HepG2 (cell line): ENCODE data around the gene TET2. TPM values are rescaled to one million over a fixed set of nuclear protein-coding genes. Genes with fewer than 3 reads are reported as not detected.
A peak's percentile ranks its signal among the peaks of the same experiment; 100 is the strongest.

Source experiments
- ATAC-seq: fragments of 200-7000 bp; cut with Tn5 transposase; 3 replicates; pipeline ENCODE4 v1.9.1; 2020; ENCODE audit warnings: mild to moderate bottlenecking, moderate library complexity
- BruUV-seq: library from RNA; stranded (reverse); fragments of 400-500 nt; replicated peaks from 2 replicates; lab custom pipeline; 2021; lab: Mats Ljungman, UMichigan
- CTCF ChIA-PET: fragments of 300-600 bp; formaldehyde crosslinking; extraction: SDS; loops from one replicate; lab custom pipeline; 2021; ENCODE audit warnings: low total read pairs, inconsistent platforms, low intra/inter-chr PET ratio; lab: Yijun Ruan, JAX
- POLR2A ChIA-PET: fragments of 350-600 bp; sonication (Branson Sonifier 250); formaldehyde crosslinking; loops from one replicate; lab custom pipeline; 2020; ENCODE audit warnings: antibody characterized with exemption, inconsistent platforms; lab: Yijun Ruan, JAX
- DNase-seq: peaks from one replicate; pipeline ENCODE4 v3.0.0-alpha.2; 2015; ENCODE audit warnings: low spot score
- FAIRE-seq: peaks from 3 replicates; lab custom pipeline; 2011; peaks lifted over from hg19 to GRCh38; lab: Jason Lieb, UNC
- H2AFZ ChIP-seq: one replicate; pipeline ENCODE4 v1.6.1; 2011; ENCODE audit warnings: low read length, inconsistent platforms
- H3K27ac ChIP-seq: fragments of 300-600 bp; 3 replicates; pipeline ENCODE4 v1.8.0; 2011; ENCODE audit warnings: mixed run types, mild to moderate bottlenecking, mixed read lengths, low read length, inconsistent platforms; ENCODE audit not compliant: insufficient read depth; ENCODE audit errors: extremely low read length
- H3K27me3 ChIP-seq, 2 experiments: fragments of 200-600 bp in 1 of 2; 2 replicates in 1 of 2; 3 replicates in 1 of 2; pipeline versions ENCODE4 v1.6.0 to v1.8.0; 2011; ENCODE audit warnings: low read length in 2 of 2, mild to moderate bottlenecking in 2 of 2, moderate library complexity in 2 of 2, inconsistent platforms in 1 of 2; ENCODE audit not compliant: insufficient read depth in 2 of 2, control insufficient read depth in 1 of 2
- H3K36me3 ChIP-seq, 2 experiments: fragments of 200-600 bp in 1 of 2; replicated peaks in 1 of 2; 2 replicates in 1 of 2; 3 replicates in 1 of 2; pipeline versions ENCODE4 v1.5.1 to v1.8.0; 2011; ENCODE audit warnings: low read length in 2 of 2, inconsistent platforms in 1 of 2; ENCODE audit not compliant: insufficient read depth in 2 of 2, control insufficient read depth in 1 of 2
- H3K4me1 ChIP-seq: 2 replicates; pipeline ENCODE4 v1.5.1; 2012; ENCODE audit warnings: low read length, inconsistent platforms; ENCODE audit not compliant: insufficient read depth
- H3K4me2 ChIP-seq: 2 replicates; pipeline ENCODE4 v1.6.0; 2011; ENCODE audit warnings: low read depth, low read length, inconsistent platforms
- H3K4me3 ChIP-seq, 3 experiments: fragments of 200-600 bp in 1 of 3; sonication (generic), shearing (Covaris generic) in 1 of 3; replicated peaks in 1 of 3; 2 replicates each; pipeline ENCODE4 v1.5.1; 2011 to 2016; ENCODE audit warnings: low read length in 3 of 3, inconsistent platforms in 2 of 3, low read depth in 2 of 3, mild to moderate bottlenecking in 2 of 3, control low read depth in 1 of 3, mixed read lengths in 1 of 3; ENCODE audit not compliant: insufficient read depth in 1 of 3
- H3K79me2 ChIP-seq: one replicate; pipeline ENCODE4 v1.6.1; 2011; ENCODE audit warnings: low read length, inconsistent platforms; ENCODE audit not compliant: insufficient read depth
- H3K9ac ChIP-seq: 2 replicates; pipeline ENCODE4 v1.6.0; 2011; ENCODE audit warnings: mild to moderate bottlenecking, low read depth, low read length, inconsistent platforms; ENCODE audit not compliant: insufficient read depth
- H3K9me3 ChIP-seq: 2 replicates; pipeline ENCODE4 v1.5.1; 2012; ENCODE audit warnings: mild to moderate bottlenecking, low read length
- H4K20me1 ChIP-seq: 2 replicates; pipeline ENCODE4 v1.6.0; 2011; ENCODE audit warnings: inconsistent platforms, mild to moderate bottlenecking, low read length, moderate library complexity; ENCODE audit not compliant: insufficient read depth
- CTCF ChIP-seq: sonication (generic); formaldehyde crosslinking; IDR thresholded peaks from 2 replicates; pipeline ENCODE4 v1.5.0; 2020; ENCODE audit warnings: mild to moderate bottlenecking, missing genetic modification reagents, moderate library complexity
- DMAP1 ChIP-seq: IDR thresholded peaks from 2 replicates; pipeline ENCODE4 v1.6.1; 2016
- DNMT1 ChIP-seq: sonication (generic); formaldehyde crosslinking; IDR thresholded peaks from 2 replicates; pipeline ENCODE4 v1.5.1; 2020; ENCODE audit warnings: mild to moderate bottlenecking, missing genetic modification reagents
- HCFC1 ChIP-seq: fragments of 150-350 bp; IDR thresholded peaks from 2 replicates; pipeline ENCODE4 v1.6.1; 2014; ENCODE audit warnings: low read depth, low read length
- KAT7 ChIP-seq: IDR thresholded peaks from 2 replicates; pipeline ENCODE4 v1.6.1; 2018; ENCODE audit warnings: borderline replicate concordance, missing compliant biosample characterization
- KDM4B ChIP-seq: sonication (generic); formaldehyde crosslinking; IDR thresholded peaks from 2 replicates; pipeline ENCODE4 v1.4.0; 2020; ENCODE audit warnings: missing genetic modification reagents
- MIXL1 ChIP-seq: IDR thresholded peaks from 2 replicates; pipeline ENCODE4 v1.6.1; 2016
- ZFP41 ChIP-seq: sonication (generic); formaldehyde crosslinking; IDR thresholded peaks from 2 replicates; pipeline ENCODE4 v1.4.0; 2020; ENCODE audit warnings: mild to moderate bottlenecking, missing genetic modification reagents, borderline replicate concordance
- ZNF570 ChIP-seq: sonication (generic); formaldehyde crosslinking; IDR thresholded peaks from 2 replicates; pipeline ENCODE4 v1.4.0; 2020; ENCODE audit warnings: mild to moderate bottlenecking, missing genetic modification reagents, borderline replicate concordance
- ZNF678 ChIP-seq: sonication (generic); formaldehyde crosslinking; IDR thresholded peaks from 2 replicates; pipeline ENCODE4 v1.4.0; 2020; ENCODE audit warnings: mild to moderate bottlenecking, missing genetic modification reagents
- WGBS: methylation state at CpG from one replicate; pipeline ENCODE4 v1.1.6; 2017; ENCODE audit warnings: low lambda C conversion rate; 5-methylcytosine and 5-hydroxymethylcytosine counted together
- in situ Hi-C: cut with HindIII; loops from 2 replicates; pipeline ENCODE4 v1.10.0; 2017; ENCODE audit warnings: low pct_unique_long_range_greater_than_20kb; ENCODE audit not compliant: extremely low pct_ligation_motif_present
- intact Hi-C: fragments of 100-400 bp; cut with micrococcal nuclease; formaldehyde crosslinking; loops from one replicate; pipeline ENCODE4 v1.10.0; 2022; ENCODE audit not compliant: unreplicated experiment
- polyA plus RNA-seq, 8 experiments: library from polyadenylated mRNA; depleted of rRNA in 3 of 8; stranded (reverse) in 7 of 8; unstranded in 1 of 8; fragments of >200 nt; fragmentation: Illumina TruSeq in 4 of 8; extraction: Trizol in 4 of 8; gene quantifications; 2 replicates each; pipeline versions ENCODE4 v1.2.1 to v1.2.3, GENCODE V29; 2011 to 2016; ENCODE audit warnings: low read depth in 4 of 8, missing spikeins in 1 of 8, mixed read lengths in 1 of 8; ENCODE audit not compliant: insufficient read depth in 1 of 8
- total RNA-seq, 5 experiments: library from RNA; depleted of rRNA; stranded (reverse); fragments of >200 nt; fragmentation: Illumina TruSeq; extraction: Trizol; gene quantifications; 2 replicates each; pipeline ENCODE4 v1.2.3, GENCODE V29; 2016; ENCODE audit warnings: low read depth in 1 of 5
- TF ChIP-seq, protein P1 (sequence below): sonication (generic); formaldehyde crosslinking; IDR thresholded peaks from 2 replicates; pipeline ENCODE4 v1.5.0; 2020; ENCODE audit warnings: missing genetic modification reagents

TET2 gene
- total and polyA plus RNA-seq, 2 of the 13 experiments (the other 11 are each of a cell fraction or from before 2014, with no cell fraction given) = 4.7 to 4.8 TPM

DNA sequence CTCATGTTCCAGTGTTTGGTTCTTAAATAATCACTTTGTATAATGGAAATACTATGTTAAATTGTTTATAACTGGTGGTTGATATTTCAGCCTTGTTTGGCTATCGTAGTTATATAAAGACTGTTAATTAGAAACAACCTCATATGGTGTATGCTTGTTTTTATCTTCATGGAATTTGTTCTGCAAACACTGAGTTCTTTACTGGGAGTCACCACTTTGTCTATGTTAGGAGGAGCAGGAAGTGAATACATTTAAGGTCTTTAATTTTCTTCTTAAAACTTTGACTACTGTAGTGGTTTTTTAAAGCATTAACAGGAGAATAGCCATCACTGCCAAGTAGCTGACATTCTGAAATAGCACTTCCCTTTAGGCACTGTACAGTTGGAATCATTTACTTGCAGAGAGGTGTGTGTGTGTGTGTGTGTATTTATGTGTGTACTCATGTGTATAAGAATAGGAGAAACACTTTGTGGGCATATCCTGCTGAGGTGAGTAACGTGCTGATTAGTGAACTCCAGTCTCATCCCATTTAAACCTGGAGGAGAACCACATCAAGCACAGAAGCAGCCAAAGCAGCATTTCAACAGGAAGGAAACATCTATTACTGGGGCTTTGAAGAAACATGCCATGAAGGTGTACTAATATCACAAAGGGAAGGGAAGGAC is 37.8 kb downstream of the TET2 start:
- H3K27me3 ChIP-seq = no peaks in the 10 kb centered on the region
- WGBS = 60% methylated on average over 2 of the region's 2 CpGs
- intact Hi-C loops (no loop called here), in situ Hi-C loops (no loop called here)
- no TSS peak for BruUV-seq
- no peaks in the 10 kb centered on the region for H3K36me3 ChIP-seq
- FAIRE-seq = no peak
- H3K9me3 ChIP-seq = no peaks in the 10 kb centered on the region
- no peaks in the 10 kb centered on the region for H4K20me1 ChIP-seq
- peak overlapping the region; percentile 34 for H3K27ac ChIP-seq
- H3K4me3 ChIP-seq = no peak overlapping the region
- POLR2A ChIA-PET = no interaction called here
- ATAC-seq = peak; percentile 69
- H3K4me1 ChIP-seq = peaks cover 20% of the 10 kb centered on the region
- CTCF ChIA-PET = no interaction called here
- no peak overlapping the region for H2AFZ ChIP-seq
- no peak overlapping the region for H3K9ac ChIP-seq
- H3K79me2 ChIP-seq = no peaks in the 10 kb centered on the region
- no peak for DNase-seq
- TF ChIP-seq MIXL1 (CRISPR knock-in tag) (0 out of 2 replicates have a peak, but pooled peaks have one; percentile 35), DMAP1 (CRISPR knock-in tag) (no peak)
- peak overlapping the region; percentile 35 for H3K4me2 ChIP-seq

DNA sequence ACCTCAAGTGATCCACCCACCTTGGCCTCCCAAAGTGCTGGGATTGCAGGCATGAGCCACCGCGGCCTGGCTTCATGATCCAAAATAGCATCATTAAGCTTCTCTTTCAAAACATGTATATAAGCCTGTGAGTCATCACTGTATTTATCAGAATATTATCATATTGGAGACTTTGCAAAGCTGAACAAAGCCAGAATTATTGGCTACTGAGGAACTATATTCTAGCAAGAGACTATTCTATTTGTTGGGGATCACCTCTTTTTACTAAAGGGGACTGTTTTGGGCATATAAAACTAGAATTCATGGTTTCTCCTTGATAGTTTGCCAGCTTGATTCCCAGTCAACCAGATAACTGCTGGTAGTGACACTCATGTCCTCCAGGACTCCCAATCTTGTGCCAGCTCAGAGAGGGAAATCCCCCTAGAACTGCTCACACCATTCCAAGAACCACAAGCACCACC is 40.1 kb downstream of the TET2 start:
- no TSS peak for BruUV-seq
- in situ Hi-C loops = no loop called here
- H3K36me3 ChIP-seq = no peaks in the 10 kb centered on the region; a peak in 2 of 5 replicates
- ChIA-PET POLR2A (interaction anchor here (1.5 kb wide), 1 partner anchor 287 kb away, joined by 3 read pairs; the partner anchor contains the start of gene PPA2), CTCF (no interaction called here)
- H3K9ac ChIP-seq = no peak overlapping the region
- H2AFZ ChIP-seq = no peak overlapping the region
- no peaks in the 10 kb centered on the region for H4K20me1 ChIP-seq
- no peak for FAIRE-seq
- no peaks in the 10 kb centered on the region for H3K9me3 ChIP-seq
- H3K79me2 ChIP-seq = no peaks in the 10 kb centered on the region
- no peak for DNase-seq
- no peak overlapping the region for H3K4me3 ChIP-seq
- intact Hi-C loops = no loop called here
- H3K27me3 ChIP-seq = no peaks in the 10 kb centered on the region
- TF ChIP-seq DNMT1 (CRISPR knock-in tag) (no peak), KAT7 (CRISPR knock-in tag) (no peak), ZFP41 (CRISPR knock-in tag) (no peak), KDM4B (CRISPR knock-in tag) (no peak), ZNF570 (no peak), CTCF (CRISPR knock-in tag) (no peak), HCFC1 (no peak), ZNF678 (CRISPR knock-in tag) (no peak)
- TF ChIP-seq, protein P1, sequence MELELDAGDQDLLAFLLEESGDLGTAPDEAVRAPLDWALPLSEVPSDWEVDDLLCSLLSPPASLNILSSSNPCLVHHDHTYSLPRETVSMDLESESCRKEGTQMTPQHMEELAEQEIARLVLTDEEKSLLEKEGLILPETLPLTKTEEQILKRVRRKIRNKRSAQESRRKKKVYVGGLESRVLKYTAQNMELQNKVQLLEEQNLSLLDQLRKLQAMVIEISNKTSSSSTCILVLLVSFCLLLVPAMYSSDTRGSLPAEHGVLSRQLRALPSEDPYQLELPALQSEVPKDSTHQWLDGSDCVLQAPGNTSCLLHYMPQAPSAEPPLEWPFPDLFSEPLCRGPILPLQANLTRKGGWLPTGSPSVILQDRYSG (CRISPR knock-in tag) = no peak
- no peak for ATAC-seq
- WGBS = 100% methylated on average over 2 of the region's 2 CpGs
- H3K27ac ChIP-seq = no peak overlapping the region
- peaks cover 13% of the 10 kb centered on the region for H3K4me1 ChIP-seq
- H3K4me2 ChIP-seq = no peak overlapping the region
